Subcutaneous adipose tissue (tissue), 4 donors: ENCODE results near the gene NAPB. TPM values are rescaled to one million over a fixed set of nuclear protein-coding genes. Genes with fewer than 3 reads are reported as not detected.

Source experiments
- CTCF ChIP-seq: fragments of 450-650 bp; IDR thresholded peaks from one replicate; pipeline ENCODE4 v1.5.1; 2016; ENCODE audit warnings: low read depth, mild to moderate bottlenecking, control low read depth, antibody characterized with exemption, moderate library complexity
- total RNA-seq, 4 donors: library from RNA; depleted of rRNA; stranded (reverse); fragments of >200 nt; gene quantifications; one replicate each; pipeline ENCODE4 v1.1.0, GENCODE V29; 2016

The NAPB gene
- total RNA-seq, 4 donors from 2014 or later, result 12.4 to 15.6 (median 13.6) TPM

DNA sequence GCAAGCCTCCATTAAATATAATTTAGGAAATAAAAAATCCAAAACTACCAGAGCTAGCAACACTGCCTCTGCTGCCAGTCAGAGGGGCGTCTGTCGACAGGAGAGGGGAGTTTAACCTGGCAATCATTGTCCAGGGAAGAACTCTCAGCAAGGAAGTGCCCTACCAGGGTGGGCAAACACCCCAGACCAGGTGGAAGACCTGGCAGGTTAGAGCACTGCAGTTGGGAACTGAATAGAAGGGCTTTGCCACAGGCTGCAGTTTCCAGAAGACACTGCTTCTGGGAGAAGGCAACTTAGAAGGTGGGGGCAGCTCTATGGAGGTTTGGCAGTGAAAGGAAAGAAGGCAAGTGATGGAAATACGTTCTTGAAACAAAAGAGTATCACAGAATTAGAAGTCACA, 11.5 kb downstream of the NAPB start:
- TF ChIP-seq CTCF, result no peak

DNA sequence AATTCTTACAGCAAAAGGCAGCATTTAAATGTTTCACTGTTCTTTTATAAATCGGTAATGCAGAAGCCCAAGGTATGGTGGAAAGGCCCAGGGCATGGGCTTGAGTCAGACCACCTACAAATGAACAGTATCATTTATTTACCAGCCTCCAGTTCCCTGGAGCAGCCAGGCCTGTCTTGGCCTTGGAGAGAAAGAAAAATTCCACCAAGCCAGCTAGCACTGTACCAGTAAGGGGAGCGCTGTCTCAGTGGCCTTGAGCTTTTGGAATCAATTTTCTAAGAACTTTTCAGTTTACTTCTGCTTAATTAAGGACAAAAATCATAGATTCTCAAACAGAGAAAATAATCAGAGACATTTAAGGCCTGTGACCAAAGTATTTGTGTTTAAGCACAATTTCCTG, 12.3 kb downstream of the NAPB start:
- no peak for TF ChIP-seq CTCF

DNA sequence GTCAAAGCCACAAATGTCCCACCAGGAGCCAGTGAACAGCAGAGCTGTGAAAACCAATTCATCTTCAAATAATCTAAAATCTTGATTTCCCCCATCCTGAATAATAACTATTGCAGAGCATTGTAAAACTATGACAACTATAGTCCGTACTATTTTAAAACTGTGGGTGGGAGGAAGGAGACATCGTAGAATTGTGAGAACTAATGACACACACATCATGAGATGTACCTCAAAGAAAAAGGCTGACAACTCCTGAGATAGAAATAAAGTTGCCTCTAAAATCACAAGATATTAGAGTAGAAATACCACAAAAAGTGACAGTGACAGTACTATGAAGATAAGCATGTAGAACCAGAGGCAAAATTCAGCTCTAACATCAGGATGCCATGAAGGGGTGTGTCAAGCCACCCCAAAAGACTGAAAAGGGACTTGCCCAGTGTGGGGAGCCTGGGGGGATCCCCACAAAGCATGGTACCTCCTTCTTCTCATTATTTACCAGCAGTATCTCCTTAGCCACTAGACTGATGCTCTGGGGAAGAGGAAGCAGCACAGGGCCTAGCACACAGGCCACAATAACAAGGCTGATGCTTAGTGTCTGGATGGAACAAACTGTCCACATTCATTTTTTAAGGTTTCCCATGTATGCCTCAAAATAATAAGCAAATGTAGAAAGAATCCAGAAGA, 13.4 kb downstream of the NAPB start:
- TF ChIP-seq CTCF, result no peak

GRCh38 chr20:23406880-23407279, 14.4 kb downstream of the NAPB start:
- TF ChIP-seq CTCF, result no peak

- no peak for TF ChIP-seq CTCF
Measured at GRCh38 chr20:23404196-23404595, 17.1 kb downstream of the NAPB start.

- TF ChIP-seq CTCF, result no peak
Measured at GRCh38 chr20:23403751-23404150, 17.5 kb downstream of the NAPB start.

DNA sequence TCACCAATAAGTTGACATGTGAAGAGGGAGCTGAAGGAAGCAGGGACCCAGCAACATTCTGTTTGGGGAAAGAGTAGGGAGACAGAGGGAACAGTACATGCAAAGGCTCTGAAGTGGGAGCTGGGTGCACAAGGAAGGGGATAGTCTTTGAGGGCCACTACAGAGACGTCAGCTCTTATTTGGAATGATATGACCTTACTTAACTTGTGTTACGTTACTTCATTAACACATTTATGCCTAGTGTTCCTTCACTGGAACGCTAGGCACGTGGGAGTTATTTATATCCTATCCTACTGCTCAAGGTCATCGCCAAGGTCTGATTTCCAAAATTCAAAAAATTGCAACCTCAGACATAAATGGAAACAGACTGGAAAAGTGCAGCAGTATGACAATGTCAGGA, 20.2 kb downstream of the NAPB start:
- TF ChIP-seq CTCF, result no peak
